GM21717 (cell line): ENCODE results near the gene C10orf62.

Experiments
- ATAC-seq: cut with Tn5 transposase; IDR thresholded peaks from one replicate; pipeline ENCODE4 v1.9.1; 2021; ENCODE audit warnings: mild to moderate bottlenecking, moderate library complexity; ENCODE audit not compliant: unreplicated experiment

Gene C10orf62

GRCh38 chr10:97584798-97585438 lies 4.6 kb upstream of the C10orf62 start:
- ATAC-seq, result no peak

- ATAC-seq, result no peak
Observed at GRCh38 chr10:97585439-97585811, 4.1 kb upstream of the C10orf62 start.

DNA sequence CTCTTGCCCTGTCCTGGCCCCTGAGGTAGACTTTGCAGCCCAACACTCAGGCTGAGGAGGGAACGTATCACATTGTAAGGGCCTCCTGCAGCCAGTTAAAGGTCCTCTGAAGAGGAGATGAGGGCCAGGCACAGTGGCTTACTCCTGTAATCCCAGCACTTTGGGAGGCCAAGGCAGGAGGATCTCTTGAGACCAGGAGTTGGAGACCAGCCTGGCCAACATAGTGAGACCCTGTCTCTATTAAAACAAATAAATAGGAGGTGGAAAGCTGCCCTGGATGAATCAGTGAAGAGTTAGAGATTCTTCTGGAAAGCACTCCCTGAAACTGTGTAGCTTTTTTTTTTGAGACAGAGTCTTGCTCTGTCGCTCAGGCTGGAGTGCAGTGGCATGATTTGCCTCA lies 2.3 kb upstream of the C10orf62 start:
- ATAC-seq, result no peak

- no peak for ATAC-seq
Observed at GRCh38 chr10:97590082-97590747, 694 bp downstream of the C10orf62 start.

GRCh38 chr10:97590748-97591495 lies 1.4 kb downstream of the C10orf62 start:
- ATAC-seq, result no peak

DNA sequence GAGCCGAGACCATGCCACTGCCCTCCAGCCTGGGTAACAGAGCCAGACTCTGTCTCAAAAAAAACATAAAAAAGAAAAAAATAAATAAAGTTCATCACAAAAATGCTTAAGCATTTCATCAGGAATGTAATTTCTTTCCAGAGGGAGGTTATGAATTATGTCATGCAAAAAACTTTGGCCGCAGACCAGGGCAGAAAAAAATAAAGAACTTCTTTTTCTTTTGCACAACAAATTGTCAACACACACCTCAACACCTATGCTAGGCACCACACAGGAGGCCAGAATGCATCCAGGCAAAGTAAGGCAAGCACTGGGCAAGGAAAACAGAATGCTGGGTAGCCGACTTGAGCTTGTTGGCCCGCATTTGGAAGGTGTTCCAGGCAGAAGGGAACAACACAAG lies 3.9 kb downstream of the C10orf62 start:
- ATAC-seq, result no peak

GRCh38 chr10:97596101-97597082 lies 6.9 kb downstream of the C10orf62 start:
- ATAC-seq, result no peak

DNA sequence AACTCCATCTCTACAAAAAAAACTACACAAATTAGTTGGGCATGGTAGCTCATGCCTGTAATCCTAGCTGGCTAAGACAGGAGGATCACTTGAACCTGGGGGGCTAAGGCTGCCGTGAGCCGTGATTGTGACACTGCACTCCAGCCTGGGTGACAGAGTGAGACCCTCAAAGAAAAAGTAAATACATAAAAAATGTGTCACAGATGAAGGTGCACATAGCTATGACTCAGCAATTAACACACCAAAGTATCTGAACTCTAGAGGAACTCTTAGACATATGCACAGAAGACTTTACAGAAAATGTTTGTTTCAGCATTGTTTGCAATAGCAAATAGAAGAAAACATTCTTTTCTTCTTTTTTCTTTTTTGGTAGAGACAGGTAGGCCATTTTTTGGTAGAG lies 8.3 kb downstream of the C10orf62 start:
- no peak for ATAC-seq

DNA sequence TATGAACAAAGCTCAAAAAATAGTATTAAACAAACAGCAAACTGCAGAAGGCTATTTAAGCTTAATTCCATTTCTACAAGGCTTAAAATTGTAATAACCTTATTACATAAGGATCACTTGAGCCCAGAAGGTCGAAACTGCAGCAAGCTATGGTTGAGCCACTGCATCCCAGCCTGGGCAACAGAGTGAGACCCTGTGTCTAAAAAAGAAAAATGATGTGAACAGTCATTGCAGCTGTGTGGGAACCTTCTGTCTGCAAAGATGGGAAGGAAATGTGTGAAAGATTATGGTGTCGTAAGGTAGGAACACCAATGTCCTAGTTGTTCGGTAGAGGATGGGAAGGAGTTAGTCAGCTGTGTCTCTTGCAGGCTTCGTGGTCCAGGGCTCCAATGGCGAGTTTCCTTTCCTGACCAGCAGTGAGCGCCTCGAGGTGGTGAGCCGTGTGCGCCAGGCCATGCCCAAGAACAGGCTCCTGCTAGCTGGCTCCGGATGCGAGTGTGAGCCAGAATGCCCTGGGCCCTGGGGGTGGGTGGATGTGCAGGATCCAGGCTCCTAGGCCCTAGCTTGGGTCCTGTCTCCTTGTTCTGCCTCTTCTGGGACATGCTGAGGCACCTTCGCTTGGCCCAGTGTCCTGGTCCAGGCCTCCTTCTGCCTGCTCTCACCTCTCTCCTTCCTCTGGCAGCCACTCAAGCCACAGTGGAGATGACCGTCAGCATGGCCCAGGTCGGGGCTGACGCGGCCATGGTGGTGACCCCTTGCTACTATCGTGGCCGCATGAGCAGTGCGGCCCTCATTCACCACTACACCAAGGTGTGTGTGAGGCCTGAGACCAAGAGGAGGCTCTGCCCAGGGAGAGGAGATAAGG lies 9.1 kb downstream of the C10orf62 start:
- no peak for ATAC-seq

DNA sequence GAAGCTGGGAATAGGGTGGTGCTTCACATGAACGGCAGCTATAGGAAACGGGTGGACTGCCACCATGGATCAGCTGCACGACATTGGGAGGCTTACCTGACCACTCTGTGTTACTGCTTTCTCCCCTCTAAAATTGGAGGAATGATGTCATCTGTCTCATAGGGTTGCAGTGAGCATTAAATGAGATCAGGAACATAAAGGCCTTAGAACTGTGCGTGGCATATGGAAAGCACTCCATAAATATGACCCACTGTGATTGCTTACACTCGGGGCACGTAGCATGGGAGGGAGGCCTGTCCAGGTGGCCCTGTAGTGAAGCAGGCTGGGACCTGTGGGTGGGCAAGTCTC lies 9.7 kb downstream of the C10orf62 start:
- ATAC-seq, result no peak

DNA sequence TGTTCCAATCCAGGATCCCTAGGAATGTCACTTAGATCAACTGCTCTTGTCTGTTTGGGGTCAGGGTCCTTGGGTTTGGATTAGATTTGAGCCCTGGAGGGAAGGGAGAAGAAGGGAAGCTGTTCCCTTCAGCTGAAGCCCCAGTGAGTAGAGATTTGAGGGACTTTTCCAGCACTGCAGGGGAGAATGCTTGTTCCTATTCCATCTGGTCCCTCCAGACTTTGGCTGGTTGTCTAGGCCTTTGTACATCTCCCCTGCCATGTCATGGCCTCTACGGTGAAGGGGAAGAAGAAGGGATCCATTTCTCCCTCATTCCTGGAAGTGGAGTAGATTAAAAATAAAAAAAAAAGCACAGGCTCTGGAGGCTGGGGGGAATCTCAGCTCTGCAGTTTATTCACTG lies 11.1 kb downstream of the C10orf62 start:
- no peak for ATAC-seq

GRCh38 chr10:97601268-97602215 lies 12.0 kb downstream of the C10orf62 start:
- ATAC-seq, result no peak

- no peak for ATAC-seq
Observed at GRCh38 chr10:97607095-97607636, 17.6 kb downstream of the C10orf62 start.

GRCh38 chr10:97608991-97609561 lies 19.6 kb downstream of the C10orf62 start:
- no peak for ATAC-seq

DNA sequence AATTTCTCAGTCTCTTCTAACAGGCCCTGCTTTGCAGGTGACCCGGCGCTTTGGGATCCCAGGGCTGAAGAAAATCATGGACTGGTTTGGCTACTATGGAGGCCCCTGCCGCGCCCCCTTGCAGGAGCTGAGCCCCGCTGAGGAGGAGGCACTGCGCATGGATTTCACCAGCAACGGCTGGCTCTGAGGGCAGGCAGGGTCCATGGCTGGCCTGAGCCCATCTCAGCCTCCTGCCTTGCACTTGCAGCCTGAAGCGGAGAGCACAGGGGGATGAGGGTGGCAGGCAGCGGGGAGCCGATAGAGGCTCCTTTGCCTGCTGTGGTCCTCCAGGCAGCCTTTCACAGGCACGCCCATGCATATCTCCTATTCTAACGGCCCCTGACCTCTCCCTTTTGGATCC lies 22.0 kb downstream of the C10orf62 start:
- no peak for ATAC-seq

DNA sequence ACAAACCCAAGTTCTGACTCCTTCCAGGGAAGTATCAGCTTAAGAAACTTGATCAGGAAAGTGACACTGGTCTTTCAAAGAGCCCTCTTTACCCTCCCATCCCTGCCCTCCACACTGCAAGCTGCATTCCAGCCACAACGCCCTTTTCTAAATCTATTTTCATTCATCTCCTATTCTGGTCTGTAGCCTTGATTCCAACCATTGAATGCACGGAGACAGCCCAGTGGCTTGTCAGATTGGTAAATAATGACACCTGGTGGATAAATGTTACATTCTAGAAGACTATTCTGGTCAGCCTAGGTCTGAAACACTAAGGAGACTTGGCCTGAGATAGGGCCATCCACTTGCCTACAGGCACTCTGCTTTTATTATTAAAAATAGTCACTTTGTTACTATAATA lies 22.9 kb downstream of the C10orf62 start:
- no peak for ATAC-seq

DNA sequence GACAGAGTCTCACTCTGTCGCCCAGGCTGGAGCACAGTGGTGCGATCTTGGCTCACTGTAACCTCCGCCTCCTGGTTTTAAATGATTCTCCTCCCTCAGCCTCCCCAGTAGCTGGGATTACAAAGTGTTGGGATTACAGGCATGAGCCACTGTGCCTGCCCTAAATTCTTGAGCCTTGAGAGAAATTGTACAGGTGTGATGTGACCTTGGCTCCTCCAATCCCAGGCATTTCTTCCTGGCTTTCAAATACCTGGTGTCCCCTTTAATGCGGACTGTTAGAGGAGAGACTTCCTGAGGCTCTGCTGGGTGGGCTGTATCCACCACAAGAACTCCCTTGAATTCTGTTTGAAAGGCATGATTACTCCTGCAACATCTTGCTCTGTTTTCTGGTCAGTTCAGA lies 28.8 kb downstream of the C10orf62 start:
- ATAC-seq, result no peak

DNA sequence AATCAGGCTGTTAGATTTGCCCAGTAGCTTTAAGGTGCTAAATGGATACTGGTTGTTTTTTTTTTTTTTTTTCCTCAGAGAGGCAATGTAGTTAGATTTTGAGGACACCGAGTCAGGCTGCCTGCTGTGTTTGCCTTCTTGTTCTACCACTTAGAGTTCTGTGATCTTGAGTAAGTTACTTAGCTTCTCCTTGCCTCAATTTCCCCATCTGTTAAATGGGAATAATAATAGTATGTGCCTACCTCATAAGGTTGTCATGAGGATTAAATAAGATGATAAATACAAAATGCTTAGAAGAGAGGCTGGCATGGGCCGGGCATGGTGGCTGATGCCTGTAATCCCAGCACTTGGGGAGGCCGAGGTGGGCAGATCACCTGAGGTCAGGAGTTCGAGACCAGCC lies 29.2 kb downstream of the C10orf62 start:
- ATAC-seq, result no peak
